SU-DHL-6 (cell line): ENCODE data around the gene COL20A1.

Experiments used
- H2AFZ ChIP-seq: fragments of 200-600 bp; sonication (generic); 2 replicates; pipeline ENCODE4 v1.6.1; 2014; ENCODE audit warnings: low read depth, mild to moderate bottlenecking, moderate library complexity, mixed read lengths, antibody characterized with exemption, low read length; ENCODE audit not compliant: severe bottlenecking
- H3F3A ChIP-seq: fragments of 200-600 bp; shearing (Covaris generic); 2 replicates; pipeline ENCODE4 v1.6.0; 2016; ENCODE audit warnings: antibody characterized with exemption, mild to moderate bottlenecking; ENCODE audit not compliant: insufficient read depth
- H3K27ac ChIP-seq: fragments of 200-600 bp; sonication (generic); 2 replicates; pipeline ENCODE4 v1.5.1; 2016; ENCODE audit warnings: low read depth, mild to moderate bottlenecking, low read length, moderate library complexity, mixed read lengths
- H3K27me3 ChIP-seq: fragments of 200-600 bp; sonication (generic), shearing (Covaris generic); 2 replicates; pipeline ENCODE4 v1.6.0; 2014; ENCODE audit warnings: mild to moderate bottlenecking, low read length
- H3K36me3 ChIP-seq: fragments of 200-600 bp; sonication (generic); 2 replicates; pipeline ENCODE4 v1.6.1; 2014; ENCODE audit warnings: mild to moderate bottlenecking, low read length, mixed read lengths
- H3K4me2 ChIP-seq: fragments of 300-600, 200-600 bp; shearing (Covaris generic), sonication (generic); 2 replicates; pipeline ENCODE4 v1.6.0; 2014; ENCODE audit warnings: low read length, low read depth, mild to moderate bottlenecking; ENCODE audit not compliant: poor library complexity, severe bottlenecking
- H3K4me3 ChIP-seq: fragments of 200-600 bp; sonication (generic); 2 replicates; pipeline ENCODE4 v1.5.1; 2014; ENCODE audit warnings: antibody characterized with exemption, low read length, mild to moderate bottlenecking, mixed read lengths; ENCODE audit not compliant: insufficient read depth, poor library complexity, severe bottlenecking
- H3K79me2 ChIP-seq: fragments of 200-600 bp; sonication (generic); 2 replicates; pipeline ENCODE4 v1.6.1; 2014; ENCODE audit warnings: mild to moderate bottlenecking, low read length, moderate library complexity; ENCODE audit not compliant: insufficient read depth
- H3K9ac ChIP-seq: fragments of 200-600 bp; sonication (generic); 2 replicates; pipeline ENCODE4 v1.7.0; 2014; ENCODE audit warnings: mild to moderate bottlenecking, low read length
- H3K9me2 ChIP-seq: fragments of 200-600 bp; sonication (generic); replicated peaks from 2 replicates; pipeline ENCODE4 v1.6.1; 2014; ENCODE audit warnings: low read length; ENCODE audit not compliant: insufficient read depth
- H3K9me3 ChIP-seq: fragments of 200-600 bp; sonication (generic); 2 replicates; pipeline ENCODE4 v1.6.1; 2014; ENCODE audit warnings: low read length, mixed read lengths; ENCODE audit not compliant: insufficient read depth
- H4K20me1 ChIP-seq: fragments of 200-600 bp; sonication (generic); 2 replicates; pipeline ENCODE4 v1.6.1; 2014; ENCODE audit warnings: low read depth, mild to moderate bottlenecking, antibody characterized with exemption, low read length, moderate library complexity, mixed read lengths
- EZH2phosphoT487 ChIP-seq: fragments of 200-600 bp; sonication (generic), shearing (Covaris generic); conservative IDR thresholded peaks from 2 replicates; pipeline ENCODE4 v1.6.1; 2018; ENCODE audit warnings: mild to moderate bottlenecking, antibody characterized with exemption, low read length, moderate library complexity, mixed read lengths
- TF ChIP-seq, protein P1 (sequence below): fragments of 200-600 bp; sonication (generic); IDR thresholded peaks from one replicate; pipeline ENCODE4 v1.5.1; 2017; ENCODE audit warnings: antibody characterized with exemption, mild to moderate bottlenecking, low read length, moderate library complexity; ENCODE audit not compliant: insufficient read depth, poor library complexity, severe bottlenecking

COL20A1 gene

DNA sequence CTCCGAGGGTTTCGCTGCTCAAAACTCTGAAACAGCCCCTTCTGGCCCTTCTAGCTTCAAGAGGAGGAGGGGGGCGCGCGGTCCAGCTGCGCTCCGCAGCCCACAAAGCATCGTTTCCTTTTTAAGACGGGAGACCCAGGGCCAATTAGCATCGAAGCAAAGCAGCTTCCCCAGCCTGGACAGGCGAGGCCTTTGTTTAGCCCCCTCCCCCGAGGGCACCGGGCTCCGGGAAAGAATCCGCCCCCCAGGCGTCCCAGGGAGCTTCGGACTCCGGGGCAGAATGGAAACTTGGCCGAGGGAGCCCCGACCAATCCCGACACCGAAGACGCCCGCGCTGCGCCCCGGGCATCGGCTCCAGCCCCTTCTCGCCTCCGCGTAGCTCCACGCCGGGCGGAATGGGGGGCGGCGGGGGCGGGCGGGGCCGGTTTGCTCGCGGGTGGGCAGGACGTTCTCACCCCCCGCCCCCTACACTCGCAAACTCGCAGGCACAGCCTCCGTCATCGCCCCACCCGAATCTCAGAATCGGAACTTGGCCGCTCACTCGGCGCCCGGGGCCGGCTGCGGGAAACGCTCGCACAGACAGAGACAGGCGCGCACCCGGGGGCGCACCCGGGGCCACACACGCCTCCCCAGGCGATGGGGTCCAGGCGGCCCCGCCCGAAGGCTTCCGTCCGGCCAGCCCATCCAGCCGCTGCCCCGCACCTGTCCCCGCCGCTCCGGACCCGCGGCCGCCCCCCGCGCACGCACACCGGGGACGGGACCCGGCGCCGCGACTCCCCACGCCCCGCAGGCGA, 39.4 kb upstream of the COL20A1 start:
- H3K9ac ChIP-seq: no peak overlapping the region
- TF ChIP-seq, protein P1, sequence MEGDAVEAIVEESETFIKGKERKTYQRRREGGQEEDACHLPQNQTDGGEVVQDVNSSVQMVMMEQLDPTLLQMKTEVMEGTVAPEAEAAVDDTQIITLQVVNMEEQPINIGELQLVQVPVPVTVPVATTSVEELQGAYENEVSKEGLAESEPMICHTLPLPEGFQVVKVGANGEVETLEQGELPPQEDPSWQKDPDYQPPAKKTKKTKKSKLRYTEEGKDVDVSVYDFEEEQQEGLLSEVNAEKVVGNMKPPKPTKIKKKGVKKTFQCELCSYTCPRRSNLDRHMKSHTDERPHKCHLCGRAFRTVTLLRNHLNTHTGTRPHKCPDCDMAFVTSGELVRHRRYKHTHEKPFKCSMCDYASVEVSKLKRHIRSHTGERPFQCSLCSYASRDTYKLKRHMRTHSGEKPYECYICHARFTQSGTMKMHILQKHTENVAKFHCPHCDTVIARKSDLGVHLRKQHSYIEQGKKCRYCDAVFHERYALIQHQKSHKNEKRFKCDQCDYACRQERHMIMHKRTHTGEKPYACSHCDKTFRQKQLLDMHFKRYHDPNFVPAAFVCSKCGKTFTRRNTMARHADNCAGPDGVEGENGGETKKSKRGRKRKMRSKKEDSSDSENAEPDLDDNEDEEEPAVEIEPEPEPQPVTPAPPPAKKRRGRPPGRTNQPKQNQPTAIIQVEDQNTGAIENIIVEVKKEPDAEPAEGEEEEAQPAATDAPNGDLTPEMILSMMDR: no peak
- TF ChIP-seq EZH2phosphoT487: no peak
- H3K27me3 ChIP-seq: no peaks in the 10 kb centered on the region
- no peak overlapping the region for H3K4me3 ChIP-seq
- no peaks in the 10 kb centered on the region for H3K9me3 ChIP-seq
- H3K27ac ChIP-seq: no peak overlapping the region
- H2AFZ ChIP-seq: no peak overlapping the region
- no peaks in the 10 kb centered on the region for H3K9me2 ChIP-seq
- no peaks in the 10 kb centered on the region for H4K20me1 ChIP-seq
- no peak overlapping the region for H3K4me2 ChIP-seq
- H3F3A ChIP-seq: no peaks in the 10 kb centered on the region
- no peaks in the 10 kb centered on the region for H3K79me2 ChIP-seq
- no peaks in the 10 kb centered on the region for H3K36me3 ChIP-seq

DNA sequence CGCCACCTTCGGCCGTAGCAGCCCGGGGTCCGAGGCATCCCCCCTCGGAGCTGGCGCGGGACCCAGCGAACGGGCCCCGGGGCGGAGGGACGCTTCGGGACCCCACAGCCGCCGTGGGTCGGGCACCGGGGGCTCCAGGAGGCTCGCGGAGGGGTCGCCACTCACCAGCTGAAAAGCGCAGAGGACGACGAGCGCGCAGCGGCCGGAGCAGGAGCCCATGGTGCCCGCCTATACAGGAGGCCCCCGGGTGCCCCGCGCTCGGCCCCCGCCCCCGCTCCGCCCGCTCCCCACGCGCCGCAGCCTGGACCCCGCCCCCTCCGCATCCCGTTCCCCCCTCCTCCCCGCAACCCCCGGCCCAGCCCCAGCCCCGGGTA, 38.8 kb upstream of the COL20A1 start, which contains the start of gene NKAIN4:
Gene NKAIN4 (minus strand): TSS at position 232 of the 374 bp plus-strand sequence. CDS start 13 bp downstream, at position 219.
- H3K27me3 ChIP-seq: no peaks in the 10 kb centered on the region
- H3K27ac ChIP-seq: no peak within 1 kb of the TSS
- no peak within 1 kb of the TSS for H2AFZ ChIP-seq
- H3K4me2 ChIP-seq: no peak within 1 kb of the TSS
- no peaks in the 10 kb centered on the region for H3K9me2 ChIP-seq
- no peaks in the 10 kb centered on the region for H3K9me3 ChIP-seq
- TF ChIP-seq, protein P1: no peak
- TF ChIP-seq EZH2phosphoT487: no peak
- no peak within 1 kb of the TSS for H3K4me3 ChIP-seq
- H3F3A ChIP-seq: no peaks in the 10 kb centered on the region
- no peaks in the 10 kb centered on the region for H3K36me3 ChIP-seq
- no peak within 1 kb of the TSS for H3K9ac ChIP-seq
- no peaks in the 10 kb centered on the region for H3K79me2 ChIP-seq
- H4K20me1 ChIP-seq: no peaks in the 10 kb centered on the region

DNA sequence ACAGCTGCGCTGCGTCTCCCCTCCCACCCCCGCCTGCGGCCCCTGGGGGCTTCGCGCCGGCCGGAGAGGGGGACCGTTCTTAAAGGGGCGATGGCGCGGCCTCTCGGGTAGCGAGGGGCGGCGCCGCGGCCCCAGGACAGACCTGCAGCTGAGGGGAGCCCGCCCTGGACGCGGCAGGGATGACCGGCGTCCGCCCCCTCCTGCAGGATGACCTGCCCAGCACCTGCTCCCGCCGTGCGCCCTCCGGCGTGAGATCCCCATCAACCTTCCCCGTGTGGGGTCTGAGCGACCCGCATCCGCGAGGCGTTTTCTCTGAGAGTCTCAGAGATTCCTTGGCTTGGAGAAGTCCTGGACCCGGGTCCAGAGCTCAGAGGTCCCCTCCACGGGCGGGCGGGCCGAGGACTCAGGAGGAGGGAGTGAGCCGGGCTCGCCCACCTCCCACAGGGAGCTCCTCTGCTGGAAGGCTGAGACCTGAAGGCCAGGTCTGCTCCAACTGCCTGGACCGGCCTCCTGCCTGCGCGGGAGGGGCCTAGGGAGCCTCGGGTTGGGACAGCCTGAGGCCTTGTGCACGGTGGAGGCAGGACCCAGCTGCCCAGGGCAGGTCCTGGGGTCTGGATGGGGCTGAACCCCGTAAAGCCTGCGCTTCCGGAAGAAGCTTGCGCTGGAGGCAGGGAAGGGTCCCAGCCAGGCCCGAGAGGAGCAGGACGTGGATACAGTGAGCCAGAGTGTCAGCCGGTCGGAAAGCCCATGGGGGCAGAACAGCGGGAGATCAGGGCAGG, 38.2 kb upstream of the COL20A1 start:
- Histone ChIP-seq H3K36me3 (no peaks in the 10 kb centered on the region), H3K4me3 (no peak overlapping the region), H3K27me3 (no peaks in the 10 kb centered on the region), H3K9me3 (no peaks in the 10 kb centered on the region), H3K79me2 (no peaks in the 10 kb centered on the region), H3K9me2 (no peaks in the 10 kb centered on the region), H2AFZ (no peak overlapping the region), H4K20me1 (no peaks in the 10 kb centered on the region), H3K4me2 (no peak overlapping the region), H3F3A (no peaks in the 10 kb centered on the region), H3K9ac (no peak overlapping the region), H3K27ac (no peak overlapping the region)
- no peak for TF ChIP-seq EZH2phosphoT487
- TF ChIP-seq, protein P1: no peak
